Measurements from ENCODE around the gene C10orf105. TPM values are rescaled to one million over a fixed set of nuclear protein-coding genes. Genes with fewer than 3 reads are reported as not detected.

C10orf105 gene
- total RNA-seq, 5 donors from 2014 or later (not counting 1 experiment from before 2014, with no cell fraction given): 0.15 to 0.45 (median 0.16) TPM

DNA sequence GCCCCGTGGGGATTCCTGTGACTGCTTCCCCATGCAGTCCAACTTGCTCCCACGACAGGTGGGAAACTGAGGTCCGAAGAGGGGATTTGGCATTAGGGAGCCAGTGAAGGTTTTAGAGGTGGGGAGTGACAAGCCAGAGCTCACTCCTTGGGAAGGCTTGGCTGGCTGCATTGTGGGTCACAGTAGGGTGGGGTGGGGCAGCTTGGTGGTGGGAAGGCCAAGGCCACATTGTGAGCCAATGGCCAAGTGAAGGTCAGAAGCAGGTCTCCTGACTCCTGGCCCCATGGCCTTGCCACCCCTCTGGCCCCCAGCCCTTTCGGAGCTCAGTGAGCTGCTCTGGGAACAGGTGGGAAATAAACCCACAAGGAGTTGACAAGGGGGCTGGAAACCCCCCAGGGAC is 2.5 kb downstream of the C10orf105 start:
- Mint-ChIP-seq H3K36me3 (no peaks in the 10 kb centered on the region), H3K4me1 (peaks cover 58 to 67% (median 60%) of the 10 kb centered on the region in 3 donors), H3K4me3 (no peak overlapping the region), H3K27ac (peak overlapping the region; percentile 59 to 83), H3K27me3 (no peaks in the 10 kb centered on the region), H3K9me3 (no peaks in the 10 kb centered on the region)
- DNase-seq (no peak), ATAC-seq (replicated peaks in 1 of 4) (no peak)
- H3K9me3 ChIP-seq: no peaks in the 10 kb centered on the region
- POLR2A ChIA-PET: no interaction called here
- no peaks in the 10 kb centered on the region for H3K27me3 ChIP-seq (replicated peaks in 1 of 2; ENCODE audit: control insufficient read depth in 2 of 2, extremely low read depth in 1 of 2, insufficient read depth in 2 of 2, low read length in 1 of 2)
- no peak overlapping the region for H3K4me3 ChIP-seq (ENCODE audit: control insufficient read depth in 1 of 2, extremely low read depth in 1 of 2, low read length in 1 of 2)
- CTCF ChIA-PET: interaction anchor here (0.8 to 1.7 kb wide), 2 partner anchors 9 kb away, joined by 3 to 6 read pairs; no protein-coding TSS in a partner anchor
- peaks cover 36 to 78% of the 10 kb centered on the region in 2 experiments for H3K4me1 ChIP-seq (ENCODE audit: control insufficient read depth in 1 of 2, extremely low read depth in 1 of 2, insufficient read depth in 2 of 2, low read length in 2 of 2)
- no peaks in the 10 kb centered on the region for H3K36me3 ChIP-seq (ENCODE audit: control insufficient read depth in 2 of 2, extremely low read depth in 1 of 2, insufficient read depth in 1 of 2, low read length in 1 of 2)
- WGBS (ENCODE audit: insufficient coverage): 100% methylated on average over 2 of the region's 4 CpGs
- H3K27ac ChIP-seq (ENCODE audit: low read length): no peak overlapping the region

DNA sequence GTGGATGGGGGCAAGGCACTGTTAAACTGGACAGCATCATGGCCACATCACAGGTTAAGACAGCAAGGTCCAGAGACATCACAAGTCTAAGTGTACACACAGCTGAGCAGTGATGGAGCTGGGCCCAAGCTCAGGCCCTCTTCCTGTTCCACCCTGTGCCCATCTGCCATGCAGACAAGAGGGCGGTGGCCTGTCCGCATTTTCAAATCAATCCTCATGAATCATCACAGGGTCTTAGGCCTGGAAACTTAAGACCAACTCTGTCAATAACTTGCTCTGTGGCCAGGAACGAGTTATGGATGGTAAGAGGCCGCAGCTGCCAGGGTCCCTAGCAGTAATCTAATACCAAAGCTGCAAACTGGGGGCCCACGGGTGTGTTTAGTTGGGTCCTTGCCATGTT is 3.2 kb downstream of the C10orf105 start:
- CTCF ChIA-PET: interaction anchor here in 1 of 2 donors (1.7 kb wide), 1 partner anchor 8 kb away, joined by 6 read pairs; no protein-coding TSS in a partner anchor
- H3K9me3 ChIP-seq: no peaks in the 10 kb centered on the region
- WGBS (ENCODE audit: insufficient coverage): no CpG with 5 or more reads among the region's 5 CpGs
- ATAC-seq (replicated peaks in 1 of 4) (no peak), DNase-seq (no peak)
- peaks cover 60 to 67% (median 60%) of the 10 kb centered on the region in 3 donors for H3K4me1 Mint-ChIP-seq
- H3K9me3 Mint-ChIP-seq: no peaks in the 10 kb centered on the region
- no peak overlapping the region for H3K4me3 Mint-ChIP-seq
- POLR2A ChIA-PET: interaction anchor here in 1 of 2 donors (0.6 kb wide), 1 partner anchor 134 kb away, joined by 3 read pairs; no protein-coding TSS in a partner anchor
- H3K4me3 ChIP-seq (ENCODE audit: control insufficient read depth in 1 of 2, extremely low read depth in 1 of 2, low read length in 1 of 2): no peak overlapping the region
- no peaks in the 10 kb centered on the region for H3K27me3 ChIP-seq (replicated peaks in 1 of 2; ENCODE audit: control insufficient read depth in 2 of 2, extremely low read depth in 1 of 2, insufficient read depth in 2 of 2, low read length in 1 of 2)
- no peaks in the 10 kb centered on the region for H3K27me3 Mint-ChIP-seq
- no peaks in the 10 kb centered on the region for H3K36me3 ChIP-seq (ENCODE audit: control insufficient read depth in 2 of 2, extremely low read depth in 1 of 2, insufficient read depth in 1 of 2, low read length in 1 of 2)
- no peak overlapping the region for H3K27ac ChIP-seq (ENCODE audit: low read length)
- no peaks in the 10 kb centered on the region for H3K36me3 Mint-ChIP-seq
- H3K27ac Mint-ChIP-seq: peak overlapping the region; percentile 83 to 99
- H3K4me1 ChIP-seq (ENCODE audit: control insufficient read depth in 1 of 2, extremely low read depth in 1 of 2, insufficient read depth in 2 of 2, low read length in 2 of 2): peaks cover 36 to 81% of the 10 kb centered on the region in 2 experiments

DNA sequence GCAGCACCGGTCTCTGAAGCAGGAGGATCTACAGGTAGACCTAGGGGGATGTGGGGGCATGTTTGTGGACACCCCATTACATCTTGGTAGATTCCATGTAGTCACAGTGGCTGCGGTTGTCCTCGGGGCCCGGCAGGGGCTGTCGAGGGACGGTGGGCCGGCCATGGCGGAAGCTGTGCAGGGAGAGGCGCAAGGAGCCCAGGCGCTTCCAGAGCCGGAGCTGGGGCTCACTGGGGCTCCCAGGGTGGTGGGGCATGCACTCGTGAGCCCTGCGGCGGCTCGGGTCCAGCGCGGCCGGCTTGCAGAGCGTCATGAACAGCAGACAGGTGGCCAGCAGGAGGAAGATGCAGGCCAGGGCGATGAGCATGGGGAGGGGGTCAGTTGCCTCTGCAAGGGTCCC is 3.7 kb downstream of the C10orf105 start:
- Histone ChIP-seq H3K27ac (ENCODE audit: low read length) (peak overlapping the region; percentile 71), H3K9me3 (no peaks in the 10 kb centered on the region), H3K27me3 (replicated peaks in 1 of 2; ENCODE audit: control insufficient read depth in 2 of 2, extremely low read depth in 1 of 2, insufficient read depth in 2 of 2, low read length in 1 of 2) (no peaks in the 10 kb centered on the region), H3K4me1 (ENCODE audit: control insufficient read depth in 1 of 2, extremely low read depth in 1 of 2, insufficient read depth in 2 of 2, low read length in 2 of 2) (peaks cover 36 to 79% of the 10 kb centered on the region in 2 experiments), H3K4me3 (ENCODE audit: control insufficient read depth in 1 of 2, extremely low read depth in 1 of 2, low read length in 1 of 2) (no peak overlapping the region), H3K36me3 (ENCODE audit: control insufficient read depth in 2 of 2, extremely low read depth in 1 of 2, insufficient read depth in 1 of 2, low read length in 1 of 2) (no peaks in the 10 kb centered on the region)
- POLR2A ChIA-PET: interaction anchor here in 1 of 2 donors (0.6 kb wide), 1 partner anchor 135 kb away, joined by 3 read pairs; no protein-coding TSS in a partner anchor
- Mint-ChIP-seq H3K9me3 (no peaks in the 10 kb centered on the region), H3K27me3 (no peaks in the 10 kb centered on the region), H3K27ac (peak overlapping the region; percentile 99), H3K4me3 (peak overlapping the region in 1 of 3 donors; percentile 85), H3K36me3 (no peaks in the 10 kb centered on the region), H3K4me1 (peaks cover 58 to 64% (median 59%) of the 10 kb centered on the region in 3 donors)
- CTCF ChIA-PET: no interaction called here
- no peak for ATAC-seq (replicated peaks in 1 of 4)
- no peak for DNase-seq
- 93% methylated on average over 15 of the region's 20 CpGs for WGBS (ENCODE audit: insufficient coverage)

DNA sequence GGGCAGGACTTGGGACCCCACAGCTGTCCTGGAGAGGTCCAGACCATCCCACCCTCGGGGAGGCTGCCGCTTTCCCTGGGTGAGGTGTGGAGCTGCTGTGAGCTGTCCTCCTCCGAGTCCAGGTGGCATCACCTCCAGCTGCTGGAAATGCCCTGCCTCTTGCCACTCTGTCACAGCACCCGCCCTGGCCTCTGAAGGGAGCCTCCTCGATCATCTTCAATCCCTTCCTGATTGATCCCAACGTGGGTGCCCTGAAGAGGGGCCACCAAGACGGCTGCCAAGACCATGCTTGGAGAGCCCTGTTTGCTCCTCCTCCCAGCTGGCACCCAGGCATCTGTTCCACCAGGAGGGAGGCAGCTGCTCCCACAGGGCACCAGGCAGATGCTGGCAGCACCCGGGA is 4.6 kb downstream of the C10orf105 start:
- Histone ChIP-seq H3K4me3 (ENCODE audit: control insufficient read depth in 1 of 2, extremely low read depth in 1 of 2, low read length in 1 of 2) (peak overlapping the region; percentile 8 to 46), H3K36me3 (ENCODE audit: control insufficient read depth in 2 of 2, extremely low read depth in 1 of 2, insufficient read depth in 1 of 2, low read length in 1 of 2) (no peaks in the 10 kb centered on the region), H3K27ac (ENCODE audit: low read length) (peak overlapping the region; percentile 71), H3K4me1 (ENCODE audit: control insufficient read depth in 1 of 2, extremely low read depth in 1 of 2, insufficient read depth in 2 of 2, low read length in 2 of 2) (peaks cover 36 to 71% of the 10 kb centered on the region in 2 experiments), H3K9me3 (no peaks in the 10 kb centered on the region), H3K27me3 (replicated peaks in 1 of 2; ENCODE audit: control insufficient read depth in 2 of 2, extremely low read depth in 1 of 2, insufficient read depth in 2 of 2, low read length in 1 of 2) (no peaks in the 10 kb centered on the region)
- no peak for DNase-seq
- peak overlapping the region in 1 of 3 donors; percentile 85 for H3K4me3 Mint-ChIP-seq
- WGBS (ENCODE audit: insufficient coverage): 87% methylated on average over 5 of the region's 8 CpGs
- peaks cover 55 to 62% (median 58%) of the 10 kb centered on the region in 3 donors for H3K4me1 Mint-ChIP-seq
- H3K36me3 Mint-ChIP-seq: no peaks in the 10 kb centered on the region
- peak overlapping the region; percentile 99 for H3K27ac Mint-ChIP-seq
- no peak for ATAC-seq (replicated peaks in 1 of 4)
- H3K27me3 Mint-ChIP-seq: no peaks in the 10 kb centered on the region
- ChIA-PET CTCF (no interaction called here), POLR2A (no interaction called here)
- H3K9me3 Mint-ChIP-seq: no peaks in the 10 kb centered on the region

DNA sequence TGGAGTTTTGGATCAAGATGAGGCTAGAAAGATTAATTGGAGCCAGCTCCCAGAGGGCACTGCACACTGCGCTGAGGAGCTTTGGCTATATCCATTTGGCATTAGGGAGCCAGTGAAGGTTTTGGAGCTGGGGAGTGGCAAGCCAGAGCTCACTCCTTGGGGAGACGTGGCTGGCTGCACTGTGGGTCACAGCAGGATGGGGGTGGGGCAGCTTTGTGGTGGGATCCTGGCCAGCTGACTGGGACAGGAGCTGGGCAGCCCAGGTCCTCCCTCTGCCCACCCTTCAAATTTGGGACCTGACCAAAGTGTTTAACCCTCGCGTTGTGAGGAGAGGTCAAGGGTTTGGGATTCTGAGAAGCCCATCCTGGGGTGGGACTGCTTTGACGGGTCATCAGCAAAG is 5.0 kb downstream of the C10orf105 start:
- peak overlapping the region; percentile 51 to 85 (median 57) for H3K4me3 Mint-ChIP-seq
- peak overlapping the region; percentile 8 to 46 for H3K4me3 ChIP-seq (ENCODE audit: control insufficient read depth in 1 of 2, extremely low read depth in 1 of 2, low read length in 1 of 2)
- H3K27me3 Mint-ChIP-seq: no peaks in the 10 kb centered on the region
- no peaks in the 10 kb centered on the region for H3K9me3 Mint-ChIP-seq
- H3K9me3 ChIP-seq: no peaks in the 10 kb centered on the region
- H3K4me1 Mint-ChIP-seq: peaks cover 55 to 65% (median 62%) of the 10 kb centered on the region in 3 donors
- H3K27ac Mint-ChIP-seq: peak overlapping the region; percentile 99
- H3K27me3 ChIP-seq (replicated peaks in 1 of 2; ENCODE audit: control insufficient read depth in 2 of 2, extremely low read depth in 1 of 2, insufficient read depth in 2 of 2, low read length in 1 of 2): no peaks in the 10 kb centered on the region
- no peak for DNase-seq
- ChIA-PET CTCF (no interaction called here), POLR2A (no interaction called here)
- ATAC-seq (replicated peaks in 1 of 4): no peak
- H3K36me3 Mint-ChIP-seq: no peaks in the 10 kb centered on the region
- peaks cover 36 to 67% of the 10 kb centered on the region in 2 experiments for H3K4me1 ChIP-seq (ENCODE audit: control insufficient read depth in 1 of 2, extremely low read depth in 1 of 2, insufficient read depth in 2 of 2, low read length in 2 of 2)
- no peaks in the 10 kb centered on the region for H3K36me3 ChIP-seq (ENCODE audit: control insufficient read depth in 2 of 2, extremely low read depth in 1 of 2, insufficient read depth in 1 of 2, low read length in 1 of 2)
- H3K27ac ChIP-seq (ENCODE audit: low read length): peak overlapping the region; percentile 71
- WGBS (ENCODE audit: insufficient coverage): 20% methylated on average over 1 of the region's 5 CpGs

DNA sequence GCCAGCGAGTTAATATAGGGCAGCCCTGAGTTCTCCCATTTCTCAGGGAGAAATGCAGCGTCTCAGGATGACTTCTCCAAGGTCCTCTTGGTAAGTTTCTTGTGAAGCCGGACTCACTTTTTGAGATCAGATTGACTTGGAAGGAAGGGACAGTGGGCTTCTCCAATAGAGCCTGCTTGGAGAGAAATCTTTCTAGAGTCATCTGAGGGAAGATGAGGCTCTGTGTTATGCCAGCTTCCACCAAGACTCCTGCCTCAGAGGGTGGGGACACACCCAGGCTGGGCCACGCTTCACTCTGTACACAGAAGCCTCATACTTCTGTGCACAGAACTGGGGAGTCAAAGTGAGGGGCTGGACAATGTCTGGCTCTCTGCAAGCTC is 5.6 kb downstream of the C10orf105 start:
- peaks cover 60 to 69% (median 64%) of the 10 kb centered on the region in 3 donors for H3K4me1 Mint-ChIP-seq
- no peaks in the 10 kb centered on the region for H3K27me3 Mint-ChIP-seq
- no peaks in the 10 kb centered on the region for H3K36me3 Mint-ChIP-seq
- H3K36me3 ChIP-seq (ENCODE audit: control insufficient read depth in 2 of 2, extremely low read depth in 1 of 2, insufficient read depth in 1 of 2, low read length in 1 of 2): no peaks in the 10 kb centered on the region
- H3K9me3 ChIP-seq: no peaks in the 10 kb centered on the region
- H3K27ac Mint-ChIP-seq: peak overlapping the region; percentile 99
- H3K27ac ChIP-seq (ENCODE audit: low read length): peak overlapping the region; percentile 71
- DNase-seq (no peak), ATAC-seq (replicated peaks in 1 of 4) (no peak)
- 92% methylated on average over 2 of the region's 4 CpGs for WGBS (ENCODE audit: insufficient coverage)
- no peaks in the 10 kb centered on the region for H3K9me3 Mint-ChIP-seq
- ChIA-PET CTCF (interaction anchor here in 1 of 2 donors (0.6 kb wide), 1 partner anchor 93 kb away, joined by 4 read pairs; no protein-coding TSS in a partner anchor), POLR2A (no interaction called here)
- peak overlapping the region in 1 of 2 donors; percentile 8 for H3K4me3 ChIP-seq (ENCODE audit: control insufficient read depth in 1 of 2, extremely low read depth in 1 of 2, low read length in 1 of 2)
- no peaks in the 10 kb centered on the region for H3K27me3 ChIP-seq (replicated peaks in 1 of 2; ENCODE audit: control insufficient read depth in 2 of 2, extremely low read depth in 1 of 2, insufficient read depth in 2 of 2, low read length in 1 of 2)
- H3K4me3 Mint-ChIP-seq: peak overlapping the region; percentile 51 to 85 (median 65)
- peaks cover 36 to 66% of the 10 kb centered on the region in 2 experiments for H3K4me1 ChIP-seq (ENCODE audit: control insufficient read depth in 1 of 2, extremely low read depth in 1 of 2, insufficient read depth in 2 of 2, low read length in 2 of 2)
